A549 (cell line): ENCODE measurements around the gene LINC01488. TPM values are rescaled to one million over a fixed set of nuclear protein-coding genes. Genes with fewer than 3 reads are reported as not detected.

Source experiments
- ATAC-seq, 2 experiments: fragments of 200-7000 bp in 1 of 2; fragments of >200 bp in 1 of 2; cut with Nextera tagmentation in 1 of 2; cut with Tn5 transposase in 1 of 2; 3 replicates each; pipeline versions ENCODE4 v1.8.0 to v1.9.1; 2018 to 2020; ENCODE audit warnings: mild to moderate bottlenecking in 1 of 2, moderate library complexity in 1 of 2
- CTCF ChIA-PET: fragments of 300-600 bp; sonication (Branson Sonifier 250); formaldehyde crosslinking; extraction: SDS; loops from one replicate; lab custom pipeline; 2021; ENCODE audit warnings: antibody characterized with exemption, inconsistent platforms; lab: Yijun Ruan, JAX
- POLR2A ChIA-PET: fragments of 350-600 bp; formaldehyde crosslinking; extraction: SDS; loops from one replicate; lab custom pipeline; 2021; ENCODE audit warnings: antibody characterized with exemption, inconsistent platforms; lab: Yijun Ruan, JAX
- DNase-seq, 2 experiments: peaks; one replicate each; pipeline versions ENCODE4 v3.0.0 to v3.0.0-alpha.2; 2011 to 2016; ENCODE audit warnings: low read depth in 1 of 2, low spot score in 1 of 2
- FAIRE-seq: peaks from 2 replicates; lab custom pipeline; 2011; peaks lifted over from hg19 to GRCh38; lab: Jason Lieb, UNC
- H3K27ac ChIP-seq, 2 experiments: fragments of >200 bp; sonication (Bioruptor Twin); formaldehyde crosslinking; 3 replicates each; pipeline ENCODE4 v1.5.1; 2016 to 2017
- H3K4me1 ChIP-seq: fragments of >200 bp; sonication (Bioruptor Twin); formaldehyde crosslinking; 3 replicates; pipeline ENCODE4 v1.6.1; 2016
- H3K4me2 ChIP-seq: fragments of >200 bp; sonication (Bioruptor Twin); formaldehyde crosslinking; 3 replicates; pipeline ENCODE4 v1.6.1; 2016
- H3K4me3 ChIP-seq: fragments of >200 bp; sonication (Bioruptor Twin); formaldehyde crosslinking; 3 replicates; pipeline ENCODE4 v1.5.1; 2016
- H3K9me3 ChIP-seq: fragments of >200 bp; sonication (Bioruptor Twin); formaldehyde crosslinking; 3 replicates; pipeline ENCODE4 v1.6.1; 2016
- BCL3 ChIP-seq: fragments of >200 bp; sonication (Bioruptor Twin); formaldehyde crosslinking; IDR thresholded peaks from 3 replicates; pipeline ENCODE4 v1.6.1; 2016
- CBX2 ChIP-seq: fragments of 200-600 bp; sonication (generic); IDR thresholded peaks from 2 replicates; pipeline ENCODE4 v1.6.1; 2016; ENCODE audit warnings: low read depth, mild to moderate bottlenecking, borderline replicate concordance
- CEBPB ChIP-seq, 2 experiments: fragments of >200 bp in 1 of 2; sonication (Bioruptor Twin) in 1 of 2; formaldehyde crosslinking in 1 of 2; IDR thresholded peaks; 2 replicates each; pipeline ENCODE4 v1.6.1; 2012 to 2016
- CHD2 ChIP-seq: fragments of 150-350 bp; IDR thresholded peaks from 2 replicates; pipeline ENCODE4 v1.6.1; 2014; ENCODE audit warnings: low read length; ENCODE audit not compliant: partially characterized antibody
- FOSB ChIP-seq: fragments of 250-450 bp; sonication (Bioruptor Pico); IDR thresholded peaks from 2 replicates; pipeline ENCODE4 v1.5.0; 2020; ENCODE audit warnings: mild to moderate bottlenecking, moderate library complexity
- FOXS1 ChIP-seq: fragments of 250-450 bp; sonication (Bioruptor Pico); IDR thresholded peaks from 2 replicates; pipeline ENCODE4 v1.5.0; 2020; ENCODE audit warnings: mild to moderate bottlenecking, moderate library complexity
- HDAC2 ChIP-seq: fragments of 200-600 bp; sonication (generic); IDR thresholded peaks from 2 replicates; pipeline ENCODE4 v1.6.1; 2016
- HES2 ChIP-seq: fragments of >200 bp; sonication (Bioruptor Twin); formaldehyde crosslinking; IDR thresholded peaks from 2 replicates; pipeline ENCODE4 v1.6.1; 2016
- HEYL ChIP-seq: fragments of 250-450 bp; sonication (Bioruptor Pico); IDR thresholded peaks from 2 replicates; pipeline ENCODE4 v1.8.0; 2021; ENCODE audit warnings: mild to moderate bottlenecking, moderate library complexity
- HOXA7 ChIP-seq: fragments of 250-450 bp; sonication (Bioruptor Pico); IDR thresholded peaks from 2 replicates; pipeline ENCODE4 v1.5.0; 2020; ENCODE audit warnings: mild to moderate bottlenecking, moderate library complexity
- HOXB13 ChIP-seq: fragments of 250-450 bp; sonication (Bioruptor Pico); IDR thresholded peaks from 2 replicates; pipeline ENCODE4 v1.5.0; 2020; ENCODE audit warnings: low read depth, mild to moderate bottlenecking, moderate library complexity
- HOXB5 ChIP-seq: fragments of 250-450 bp; sonication (Bioruptor Pico); IDR thresholded peaks from 2 replicates; pipeline ENCODE4 v1.5.0; 2020; ENCODE audit warnings: mild to moderate bottlenecking, moderate library complexity
- JUNB ChIP-seq: fragments of >200 bp; sonication (Bioruptor Twin); formaldehyde crosslinking; IDR thresholded peaks from 2 replicates; pipeline ENCODE4 v1.6.1; 2016
- PHF8 ChIP-seq: fragments of 200-600 bp; sonication (generic); IDR thresholded peaks from 2 replicates; pipeline ENCODE4 v1.6.1; 2016; ENCODE audit warnings: low read depth, mild to moderate bottlenecking, antibody characterized with exemption, moderate library complexity, borderline replicate concordance
- RAD21 ChIP-seq, 2 experiments: fragments of >200 bp in 1 of 2; sonication (Bioruptor Twin) in 1 of 2; formaldehyde crosslinking in 1 of 2; IDR thresholded peaks in 1 of 2; conservative IDR thresholded peaks in 1 of 2; 2 replicates in 1 of 2; 3 replicates in 1 of 2; pipeline ENCODE4 v1.6.1; 2012 to 2018; ENCODE audit warnings: inconsistent platforms in 1 of 2
- RFX5 ChIP-seq: fragments of 450-650 bp; IDR thresholded peaks from 2 replicates; pipeline ENCODE4 v1.7.1; 2014; ENCODE audit warnings: antibody characterized with exemption, mild to moderate bottlenecking, moderate library complexity
- RNF2 ChIP-seq: fragments of 200-600 bp; sonication (generic); IDR thresholded peaks from 2 replicates; pipeline ENCODE4 v1.6.1; 2016; ENCODE audit warnings: low read depth, mild to moderate bottlenecking, antibody characterized with exemption, moderate library complexity, borderline replicate concordance
- SMC3 ChIP-seq: fragments of >200 bp; sonication (Bioruptor Twin); formaldehyde crosslinking; IDR thresholded peaks from 3 replicates; pipeline ENCODE4 v1.6.1; 2018; ENCODE audit warnings: inconsistent platforms
- ZC3H11A ChIP-seq: fragments of 450-650 bp; IDR thresholded peaks from 2 replicates; pipeline ENCODE4 v1.6.1; 2014; ENCODE audit warnings: antibody characterized with exemption, mild to moderate bottlenecking
- ZNF302 ChIP-seq: fragments of 250-450 bp; sonication (Bioruptor Pico); IDR thresholded peaks from 2 replicates; pipeline ENCODE4 v1.9.0; 2021; ENCODE audit warnings: inconsistent platforms, mild to moderate bottlenecking, moderate library complexity
- WGBS: methylation state at CpG from one replicate; pipeline ENCODE4 v1.1.6; 2017; ENCODE audit errors: missing lambda C conversion rate; 5-methylcytosine and 5-hydroxymethylcytosine counted together
- polyA plus RNA-seq, 4 experiments: library from polyadenylated mRNA; depleted of rRNA in 3 of 4; stranded (reverse); fragments of >200 nt; fragmentation: RNase III in 1 of 4; extraction: RNeasy Plus Mini Kit Qiagen cat#74134 plus additional on column Dnase treatment in 1 of 4; gene quantifications; 2 replicates in 3 of 4; 3 replicates in 1 of 4; pipeline ENCODE4 v1.2.3, GENCODE V29; 2011 to 2017

The LINC01488 gene
- polyA plus RNA-seq, 2 of the 4 experiments (the other 2 are of a cell fraction): 0.05 TPM; not detected in 1

GRCh38 chr11:69499186-69499917 is 17.9 kb downstream of the LINC01488 start:
- CTCF ChIA-PET: interaction anchor here (0.9 kb wide), 1 partner anchor 397 kb away, joined by 3 read pairs; no protein-coding TSS in a partner anchor
- peaks cover 42% of the 10 kb centered on the region for H3K4me1 ChIP-seq
- H3K9me3 ChIP-seq: no peaks in the 10 kb centered on the region
- no peak overlapping the region for H3K4me3 ChIP-seq
- no peak for DNase-seq
- no peak for FAIRE-seq
- 84% methylated on average over 11 of the region's 13 CpGs for WGBS
- ATAC-seq: no peak
- POLR2A ChIA-PET: no interaction called here
- H3K27ac ChIP-seq: peak overlapping the region in 1 of 2 experiments; percentile 52; a peak in 2 of 6 replicates
- no peak overlapping the region for H3K4me2 ChIP-seq
- no peak for TF ChIP-seq FOXS1 (CRISPR knock-in tag)
- no peak for TF ChIP-seq HDAC2
- no peak for TF ChIP-seq HOXB5 (CRISPR knock-in tag)
- TF ChIP-seq HOXB13 (CRISPR knock-in tag): no peak
- no peak for TF ChIP-seq PHF8
- no peak for TF ChIP-seq HES2
- TF ChIP-seq SMC3: no peak
- TF ChIP-seq ZC3H11A: no peak
- no peak for TF ChIP-seq HEYL (CRISPR knock-in tag)
- no peak for TF ChIP-seq ZNF302 (CRISPR knock-in tag)
- TF ChIP-seq FOSB (CRISPR knock-in tag): no peak
- TF ChIP-seq RAD21 (conservative IDR thresholded peaks at IDR 0.05 in 1 of 2, IDR thresholded peaks at IDR 0.05 in 1 of 2): no peak
- no peak for TF ChIP-seq HOXA7 (CRISPR knock-in tag)
- TF ChIP-seq CHD2: no peak
- TF ChIP-seq RFX5: no peak

GRCh38 chr11:69499918-69500284 is 18.4 kb downstream of the LINC01488 start:
- no peak overlapping the region for H3K4me3 ChIP-seq
- no peak for TF ChIP-seq CEBPB (IDR thresholded peaks at IDR 0.05)
- TF ChIP-seq, all 56 proteins: peak for 0
- DNase-seq (no peak), FAIRE-seq (no peak), ATAC-seq (no peak)
- H3K4me1 ChIP-seq: peaks cover 42% of the 10 kb centered on the region
- POLR2A ChIA-PET: no interaction called here
- 94% methylated on average over 9 of the region's 10 CpGs for WGBS
- peak overlapping the region in 1 of 2 experiments; percentile 52; a peak in 1 of 6 replicates for H3K27ac ChIP-seq
- no peak overlapping the region for H3K4me2 ChIP-seq
- no peaks in the 10 kb centered on the region for H3K9me3 ChIP-seq
- CTCF ChIA-PET: interaction anchor here (0.9 kb wide), 1 partner anchor 398 kb away, joined by 3 read pairs; no protein-coding TSS in a partner anchor

- DNase-seq (no peak), ATAC-seq (no peak), FAIRE-seq (no peak)
- ChIA-PET POLR2A (no interaction called here), CTCF (interaction anchor here (0.9 kb wide), 1 partner anchor 399 kb away, joined by 3 read pairs; no protein-coding TSS in a partner anchor)
- WGBS: 95% methylated on average over 7 of the region's 13 CpGs
- Histone ChIP-seq H3K4me2 (no peak overlapping the region), H3K27ac (peak overlapping the region in 1 of 2 experiments; percentile 61; a peak in 3 of 6 replicates), H3K4me3 (no peak overlapping the region), H3K4me1 (peaks cover 36% of the 10 kb centered on the region), H3K9me3 (no peaks in the 10 kb centered on the region)
- TF ChIP-seq JUNB: no peak
- TF ChIP-seq RNF2: no peak
- TF ChIP-seq ZNF302 (CRISPR knock-in tag): no peak
- no peak for TF ChIP-seq BCL3
- no peak for TF ChIP-seq CBX2
Observed at GRCh38 chr11:69500285-69501120, 19.0 kb downstream of the LINC01488 start.
